ENCODE data around the gene C1orf56. TPM values are rescaled to one million over a fixed set of nuclear protein-coding genes. Genes with fewer than 3 reads are reported as not detected.
A peak's percentile ranks its signal among the peaks of the same experiment; 100 is the strongest.

C1orf56 gene
- total and polyA plus RNA-seq, 2 of the 13 experiments (the other 11 are each of a cell fraction or from before 2014, with no cell fraction given), result 1.5 to 3.2 TPM

- intact Hi-C loops (cut with micrococcal nuclease; ENCODE audit: unreplicated experiment), result no loop called here
- ATAC-seq (no peak), FAIRE-seq (no peak), DNase-seq (ENCODE audit: low spot score) (no peak)
- TF ChIP-seq SIX1 (CRISPR knock-in tag; IDR thresholded peaks at IDR 0.05; ENCODE audit: borderline replicate concordance), result no peak
- TF ChIP-seq ZFX (CRISPR knock-in tag; IDR thresholded peaks at IDR 0.05; ENCODE audit: low read depth), result no peak
- TF ChIP-seq THAP9 (CRISPR knock-in tag; IDR thresholded peaks at IDR 0.05; ENCODE audit: borderline replicate concordance), result no peak
- no peak for TF ChIP-seq KDM5A (IDR thresholded peaks at IDR 0.05; ENCODE audit: borderline replicate concordance, low read length)
- no peak for TF ChIP-seq MBNL3 (CRISPR knock-in tag; conservative IDR thresholded peaks at IDR 0.05)
- no peak for TF ChIP-seq FOXP1 (IDR thresholded peaks at IDR 0.05)
- no peak for TF ChIP-seq FOXP1 (CRISPR knock-in tag; IDR thresholded peaks at IDR 0.05)
- TF ChIP-seq GATAD2A (CRISPR knock-in tag; IDR thresholded peaks at IDR 0.05), result no peak
- in situ Hi-C loops (cut with HindIII; ENCODE audit: extremely low pct_ligation_motif_present, low pct_unique_long_range_greater_than_20kb), result no loop called here
- H3K27me3 ChIP-seq (ENCODE audit: control insufficient read depth in 1 of 2, insufficient read depth in 2 of 2, low read length in 2 of 2), result 0 out of 5 replicates have a peak, but pooled peaks cover 0 to 3% of the 10 kb centered on the region in 2 experiments
- ChIA-PET CTCF (ENCODE audit: low intra/inter-chr PET ratio, low total read pairs) (no interaction called here), POLR2A (no interaction called here)
- 55% methylated on average over 4 of the region's 4 CpGs for WGBS (ENCODE audit: low lambda C conversion rate)
- peaks cover 19% of the 10 kb centered on the region for H3K79me2 ChIP-seq (ENCODE audit: insufficient read depth, low read length)
- H3K9ac ChIP-seq (ENCODE audit: insufficient read depth, low read depth, low read length), result no peak overlapping the region
- no peak overlapping the region for H3K27ac ChIP-seq (ENCODE audit: extremely low read length, insufficient read depth, low read length)
- no peaks in the 10 kb centered on the region for H3K9me3 ChIP-seq (ENCODE audit: low read length)
- BruUV-seq (replicated peaks), result no TSS peak
- peaks cover 3 to 8% of the 10 kb centered on the region in 2 experiments; a peak in 4 of 5 replicates for H3K36me3 ChIP-seq (replicated peaks in 1 of 2; ENCODE audit: control insufficient read depth in 1 of 2, insufficient read depth in 2 of 2, low read length in 2 of 2)
- peaks cover 41% of the 10 kb centered on the region for H3K4me1 ChIP-seq (ENCODE audit: insufficient read depth, low read length)
- H2AFZ ChIP-seq (ENCODE audit: low read length), result peak overlapping the region; percentile 35
- peak overlapping the region; percentile 43 to 88 (median 83) for H3K4me3 ChIP-seq (replicated peaks in 1 of 3; ENCODE audit: insufficient read depth in 1 of 3, low read depth in 2 of 3, low read length in 3 of 3)
- no peaks in the 10 kb centered on the region for H4K20me1 ChIP-seq (ENCODE audit: insufficient read depth, low read length)
- peak overlapping the region; percentile 74 for H3K4me2 ChIP-seq (ENCODE audit: low read depth, low read length)
These were observed 13.3 kb downstream of the C1orf56 start for GRCh38 chr1:151060657-151061421.
